HG03064 (cell line): ENCODE data around the gene PPP1CC.

ENCODE experiments used
- ATAC-seq: cut with Tn5 transposase; IDR thresholded peaks from one replicate; pipeline ENCODE4 v1.9.1; 2021; ENCODE audit warnings: low read depth; ENCODE audit not compliant: unreplicated experiment

PPP1CC gene

GRCh38 chr12:110689281-110690126, 53.2 kb downstream of the PPP1CC start:
- peak; percentile 58 for ATAC-seq

GRCh38 chr12:110688446-110689280, 54.0 kb downstream of the PPP1CC start, which contains the start of gene HVCN1:
HVCN1 (minus strand) TSS chr12:110689115; CDS start chr12:110683245, 5,870 bp downstream.
- peak; percentile 25 for ATAC-seq

- no peak for ATAC-seq
Measured at GRCh38 chr12:110687396-110688169, 55.1 kb downstream of the PPP1CC start.

GRCh38 chr12:110686294-110686903, 56.3 kb downstream of the PPP1CC start:
- ATAC-seq: no peak

- no peak for ATAC-seq
Measured at GRCh38 chr12:110684312-110684836, 58.3 kb downstream of the PPP1CC start.

GRCh38 chr12:110683888-110684287, 58.8 kb downstream of the PPP1CC start:
- ATAC-seq: no peak

GRCh38 chr12:110680032-110680431, 62.7 kb downstream of the PPP1CC start:
- no peak for ATAC-seq

- ATAC-seq: no peak
Measured at GRCh38 chr12:110679201-110679600, 63.5 kb downstream of the PPP1CC start.

GRCh38 chr12:110677982-110678381, 64.7 kb downstream of the PPP1CC start:
- ATAC-seq: no peak

- peak; percentile 68 for ATAC-seq
Measured at GRCh38 chr12:110677206-110677911, 65.3 kb downstream of the PPP1CC start.

- ATAC-seq: no peak
Measured at GRCh38 chr12:110676171-110676570, 66.5 kb downstream of the PPP1CC start.

GRCh38 chr12:110670161-110670701, 72.5 kb downstream of the PPP1CC start:
- peak; percentile 50 for ATAC-seq
